IMR-90 (cell line): ENCODE results near the gene KLHL2. TPM values are rescaled to one million over a fixed set of nuclear protein-coding genes. Genes with fewer than 3 reads are reported as not detected.

ENCODE experiments used
- ATAC-seq: fragments of 200-7000 bp; cut with Tn5 transposase; 2 replicates; pipeline ENCODE4 v1.9.1; 2020; ENCODE audit warnings: low read depth, mild to moderate bottlenecking, moderate library complexity
- BruUV-seq: library from RNA; stranded (reverse); fragments of 400-500 nt; replicated peaks from 2 replicates; lab custom pipeline; 2021; lab: Mats Ljungman, UMichigan
- CTCF ChIA-PET: fragments of 300-600 bp; formaldehyde crosslinking; extraction: SDS; loops from one replicate; lab custom pipeline; 2021; ENCODE audit warnings: antibody characterized with exemption; lab: Yijun Ruan, JAX
- POLR2A ChIA-PET: fragments of 300-600 bp; sonication (Branson Sonifier 250); formaldehyde crosslinking; loops from one replicate; lab custom pipeline; 2022; ENCODE audit warnings: antibody characterized with exemption; ENCODE audit not compliant: unreplicated experiment; lab: Charles Lee
- DNase-seq: peaks from one replicate; pipeline ENCODE4 v3.0.0; 2013
- H2AFZ ChIP-seq: replicated peaks from 2 replicates; pipeline ENCODE3; 2013; ENCODE audit warnings: low read length, mild to moderate bottlenecking; ENCODE audit not compliant: poor library complexity
- H2AK5ac ChIP-seq: 2 replicates; pipeline ENCODE4 v1.6.1; 2013; ENCODE audit warnings: low read depth, low read length, inconsistent platforms
- H2AK9ac ChIP-seq: replicated peaks from 2 replicates; pipeline ENCODE3; 2013; ENCODE audit warnings: mild to moderate bottlenecking, low read depth, low read length, moderate library complexity; ENCODE audit not compliant: poor library complexity
- H2BK120ac ChIP-seq: 2 replicates; pipeline ENCODE4 v1.6.1; 2013; ENCODE audit warnings: low read depth, low read length, inconsistent platforms
- H2BK15ac ChIP-seq: 3 replicates; pipeline ENCODE4 v1.6.1; 2013; ENCODE audit warnings: low read depth, low read length, inconsistent platforms
- H2BK20ac ChIP-seq: 2 replicates; pipeline ENCODE4 v1.6.1; 2013; ENCODE audit warnings: low read depth, mild to moderate bottlenecking, inconsistent platforms, low read length, moderate library complexity
- H2BK5ac ChIP-seq: 2 replicates; pipeline ENCODE4 v1.6.1; 2013; ENCODE audit warnings: mild to moderate bottlenecking, low read depth, low read length, inconsistent platforms; ENCODE audit not compliant: poor library complexity, severe bottlenecking
- H3K14ac ChIP-seq: replicated peaks from 2 replicates; pipeline ENCODE4 v1.6.1; 2013; ENCODE audit warnings: low read depth, low read length, inconsistent platforms
- H3K18ac ChIP-seq: 2 replicates; pipeline ENCODE4 v1.6.1; 2013; ENCODE audit warnings: low read depth, low read length, control low read depth
- H3K23ac ChIP-seq: 2 replicates; pipeline ENCODE4 v1.6.1; 2013; ENCODE audit warnings: low read depth, low read length, inconsistent platforms
- H3K27ac ChIP-seq: 2 replicates; pipeline ENCODE4 v1.5.1; 2013; ENCODE audit warnings: mild to moderate bottlenecking, control low read depth, low read length; ENCODE audit not compliant: insufficient read depth
- H3K27me3 ChIP-seq: 2 replicates; pipeline ENCODE4 v1.6.1; 2013; ENCODE audit warnings: low read length; ENCODE audit not compliant: control insufficient read depth, insufficient read depth
- H3K36me3 ChIP-seq: 2 replicates; pipeline ENCODE4 v1.6.1; 2013; ENCODE audit warnings: low read length, mixed read lengths; ENCODE audit not compliant: control insufficient read depth, insufficient read depth
- H3K4ac ChIP-seq: 2 replicates; pipeline ENCODE4 v1.6.1; 2013; ENCODE audit warnings: low read depth, low read length, inconsistent platforms
- H3K4me1 ChIP-seq: 2 replicates; pipeline ENCODE4 v1.6.1; 2013; ENCODE audit warnings: low read length, mixed read lengths; ENCODE audit not compliant: control insufficient read depth, insufficient read depth
- H3K4me2 ChIP-seq: 2 replicates; pipeline ENCODE4 v1.6.1; 2013; ENCODE audit warnings: low read depth, mild to moderate bottlenecking, control low read depth, low read length, moderate library complexity
- H3K4me3 ChIP-seq: 2 replicates; pipeline ENCODE4 v1.5.1; 2013; ENCODE audit warnings: low read depth, mild to moderate bottlenecking, control low read depth, low read length, moderate library complexity; ENCODE audit not compliant: insufficient read depth
- H3K56ac ChIP-seq: 2 replicates; pipeline ENCODE4 v1.6.1; 2013; ENCODE audit warnings: low read length, inconsistent platforms; ENCODE audit not compliant: insufficient read depth; ENCODE audit errors: extremely low read depth
- H3K79me1 ChIP-seq, 2 experiments: 2 replicates each; pipeline ENCODE4 v1.6.1; 2013; ENCODE audit warnings: low read length in 2 of 2, inconsistent platforms in 1 of 2, low read depth in 1 of 2
- H3K9ac ChIP-seq: 2 replicates; pipeline ENCODE4 v1.6.1; 2013; ENCODE audit warnings: low read depth, low read length, control low read depth
- H3K9me1 ChIP-seq: 2 replicates; pipeline ENCODE4 v1.6.1; 2013; ENCODE audit warnings: low read length, inconsistent platforms; ENCODE audit not compliant: insufficient read depth
- H3K9me3 ChIP-seq: 2 replicates; pipeline ENCODE4 v1.6.1; 2013; ENCODE audit warnings: low read length; ENCODE audit not compliant: control insufficient read depth, insufficient read depth
- H4K20me1 ChIP-seq: 2 replicates; pipeline ENCODE4 v1.6.1; 2013; ENCODE audit warnings: low read length, inconsistent platforms; ENCODE audit not compliant: insufficient read depth
- H4K5ac ChIP-seq: 2 replicates; pipeline ENCODE4 v1.6.1; 2013; ENCODE audit warnings: mild to moderate bottlenecking, low read depth, low read length, control low read depth
- H4K8ac ChIP-seq, 2 experiments: 2 replicates each; pipeline ENCODE4 v1.6.1; 2013; ENCODE audit warnings: low read depth in 2 of 2, low read length in 2 of 2, control low read depth in 1 of 2, inconsistent platforms in 1 of 2
- H4K91ac ChIP-seq: 2 replicates; pipeline ENCODE4 v1.6.1; 2013; ENCODE audit warnings: low read depth, low read length, inconsistent platforms; ENCODE audit not compliant: insufficient read depth
- BHLHE40 ChIP-seq: fragments of 150-350 bp; IDR thresholded peaks from 2 replicates; pipeline ENCODE4 v1.6.1; 2016; ENCODE audit warnings: mild to moderate bottlenecking, low read depth, low read length
- CEBPB ChIP-seq: IDR thresholded peaks from 2 replicates; pipeline ENCODE4 v1.6.1; 2012; ENCODE audit warnings: low read depth, low read length, improper control_type of control experiment
- CHD1 ChIP-seq: IDR thresholded peaks from 2 replicates; pipeline ENCODE4 v1.6.1; 2012; ENCODE audit warnings: low read depth, low read length, improper control_type of control experiment
- CTCF ChIP-seq: conservative IDR thresholded peaks from 2 replicates; pipeline ENCODE4 v1.5.1; 2012; ENCODE audit warnings: mild to moderate bottlenecking, low read depth, low read length, improper control_type of control experiment
- ELK1 ChIP-seq: fragments of 150-350 bp; IDR thresholded peaks from 2 replicates; pipeline ENCODE4 v1.6.1; 2016; ENCODE audit warnings: low read depth, mild to moderate bottlenecking, low read length, moderate library complexity, borderline replicate concordance
- FOS ChIP-seq: fragments of 150-350 bp; IDR thresholded peaks from 2 replicates; pipeline ENCODE4 v1.6.1; 2016; ENCODE audit warnings: low read depth, low read length
- MAFK ChIP-seq: IDR thresholded peaks from 2 replicates; pipeline ENCODE4 v1.6.1; 2012; ENCODE audit warnings: low read depth, low read length, improper control_type of control experiment
- MAZ ChIP-seq: IDR thresholded peaks from 2 replicates; pipeline ENCODE4 v1.6.1; 2012; ENCODE audit warnings: low read depth, mild to moderate bottlenecking, low read length, improper control_type of control experiment, moderate library complexity, borderline replicate concordance
- MXI1 ChIP-seq: IDR thresholded peaks from 2 replicates; pipeline ENCODE4 v1.6.1; 2012; ENCODE audit warnings: low read depth, mild to moderate bottlenecking, low read length, moderate library complexity, borderline replicate concordance
- NFE2L2 ChIP-seq: fragments of 150-350 bp; IDR thresholded peaks from 2 replicates; pipeline ENCODE4 v1.6.1; 2016; ENCODE audit warnings: low read depth, mild to moderate bottlenecking, low read length
- POLR2A ChIP-seq: IDR thresholded peaks from 2 replicates; pipeline ENCODE4 v1.6.1; 2012; ENCODE audit warnings: mild to moderate bottlenecking, low read depth, low read length
- RAD21 ChIP-seq: IDR thresholded peaks from 2 replicates; pipeline ENCODE4 v1.6.1; 2012; ENCODE audit warnings: low read length, improper control_type of control experiment
- RCOR1 ChIP-seq: IDR thresholded peaks from 2 replicates; pipeline ENCODE4 v1.6.1; 2012; ENCODE audit warnings: mild to moderate bottlenecking, low read length, improper control_type of control experiment; ENCODE audit not compliant: insufficient replicate concordance
- RFX5 ChIP-seq: IDR thresholded peaks from 2 replicates; pipeline ENCODE4 v1.8.0; 2012; ENCODE audit warnings: low read depth, mild to moderate bottlenecking, low read length, moderate library complexity
- SMC3 ChIP-seq: fragments of 150-350 bp; IDR thresholded peaks from 2 replicates; pipeline ENCODE4 v1.6.1; 2016; ENCODE audit warnings: low read depth, mild to moderate bottlenecking, antibody characterized with exemption, low read length, moderate library complexity
- USF2 ChIP-seq: fragments of 150-350 bp; IDR thresholded peaks from 2 replicates; pipeline ENCODE4 v1.6.1; 2017; ENCODE audit warnings: mild to moderate bottlenecking, antibody characterized with exemption, low read length, low read depth
- WGBS, 2 experiments: methylation state at CpG; one replicate each; pipeline versions ENCODE4 v1.1.5 to v1.1.7; 2013; ENCODE audit warnings: missing lambda C conversion rate in 2 of 2; ENCODE audit not compliant: insufficient read length in 1 of 2; ENCODE audit errors: extremely low coverage in 2 of 2; 5-methylcytosine and 5-hydroxymethylcytosine counted together
- dilution Hi-C: fragments of 300-500 bp; cut with HindIII; formaldehyde crosslinking; loops from one replicate; pipeline ENCODE4 v1.14.3; 2018; ENCODE audit warnings: low sequenced_read_pairs; ENCODE audit not compliant: unreplicated experiment
- in situ Hi-C: fragments of 300-500 bp; cut with MboI; formaldehyde crosslinking; loops from 3 replicates; pipeline ENCODE4 v1.14.3; 2019; ENCODE audit warnings: low sequenced_read_pairs, inconsistent platforms, mixed read lengths
- intact Hi-C: fragments of 100-400 bp; cut with micrococcal nuclease; formaldehyde crosslinking; loops from 2 replicates; pipeline ENCODE4 v1.10.0; 2022
- polyA plus RNA-seq, 3 experiments: library from polyadenylated mRNA; depleted of rRNA; stranded (reverse); fragments of >200 nt; gene quantifications; 2 replicates each; pipeline ENCODE4 v1.2.3, GENCODE V29; 2012; ENCODE audit warnings: low replicate concordance in 1 of 3
- total RNA-seq: library from RNA; depleted of rRNA; stranded (reverse); fragments of >200 nt; gene quantifications from 2 replicates; pipeline ENCODE4 v1.2.3, GENCODE V29; 2012

KLHL2 gene
- total and polyA plus RNA-seq, 2 of the 4 experiments (the other 2 are of a cell fraction): 11.0 to 12.4 TPM

- dilution Hi-C loops: no loop called here
- Histone ChIP-seq H3K27ac (no peak overlapping the region), H4K5ac (no peak overlapping the region), H4K20me1 (no peaks in the 10 kb centered on the region), H3K36me3 (no peaks in the 10 kb centered on the region), H2AK5ac (no peak overlapping the region), H2BK5ac (no peak overlapping the region), H3K4me1 (no peaks in the 10 kb centered on the region), H3K18ac (no peak overlapping the region), H2AFZ (no peak overlapping the region), H4K8ac (no peak overlapping the region), H3K79me1 (no peaks in the 10 kb centered on the region), H3K9ac (no peak overlapping the region), H2BK15ac (no peak overlapping the region), H3K4me3 (no peak overlapping the region), H3K9me3 (no peaks in the 10 kb centered on the region), H3K14ac (no peak overlapping the region), H3K4me2 (no peak overlapping the region), H2AK9ac (no peak overlapping the region), H2BK120ac (no peak overlapping the region), H3K27me3 (peaks cover 6% of the 10 kb centered on the region), H3K23ac (no peak overlapping the region), H3K56ac (no peak overlapping the region), H2BK20ac (no peak overlapping the region), H3K4ac (no peak overlapping the region), H3K9me1 (no peaks in the 10 kb centered on the region), H4K91ac (no peak overlapping the region)
- in situ Hi-C loops: no loop called here
- intact Hi-C loops: no loop called here
- DNase-seq (no peak), ATAC-seq (no peak)
- ChIA-PET CTCF (no interaction called here), POLR2A (no interaction called here)
- TF ChIP-seq RAD21 (no peak), ELK1 (no peak), POLR2A (no peak), NFE2L2 (no peak), FOS (no peak), CTCF (no peak), CEBPB (no peak), MXI1 (no peak), RCOR1 (no peak), MAZ (no peak), BHLHE40 (no peak), SMC3 (no peak), RFX5 (no peak), USF2 (no peak), CHD1 (no peak), MAFK (no peak)
- BruUV-seq: no TSS peak
- no CpG with 5 or more reads among the region's 2 CpGs for WGBS, 2 experiments
These were observed 154.4 kb downstream of the KLHL2 start for GRCh38 chr4:165361810-165362209.
